Right lobe of liver (tissue), 4 donors: Measurements from ENCODE around the gene UACA.

ENCODE experiments used
- CTCF ChIP-seq, 4 donors: fragments of 200-600 bp in 3 of 4; fragments of 450-650 bp in 1 of 4; IDR thresholded peaks; one replicate each; pipeline versions ENCODE4 v1.5.1 to v1.8.0; 2016 to 2022; ENCODE audit warnings: antibody characterized with exemption in 4 of 4, mild to moderate bottlenecking in 2 of 4
- POLR2A ChIP-seq: fragments of 450-650 bp; IDR thresholded peaks from one replicate; pipeline ENCODE4 v1.6.1; 2017; ENCODE audit warnings: antibody characterized with exemption, mild to moderate bottlenecking
- donor health status: DM: no; HTN: no; CAD: no.
- donor health status: DM: no; HTN: no; CAD: no.
- donor health status: DM: no; HTN: yes; CAD: no.

- TF ChIP-seq CTCF (IDR thresholded peaks at IDR 0.05) (no peak), POLR2A (no peak)
These were observed 23.6 kb upstream of the UACA start for GRCh38 chr15:70786996-70787395.
